H9 (cell line): ENCODE results near the gene NCAM1. TPM values are rescaled to one million over a fixed set of nuclear protein-coding genes. Genes with fewer than 3 reads are reported as not detected.

Source experiments
- DNase-seq: peaks from one replicate; pipeline ENCODE4 v3.0.0-alpha.2; 2017
- H2AFZ ChIP-seq: one replicate; pipeline ENCODE4 v1.6.1; 2013; ENCODE audit warnings: mild to moderate bottlenecking, low read length, control low read depth, moderate library complexity
- H2AK5ac ChIP-seq: 2 replicates; pipeline ENCODE4 v1.6.1; 2013; ENCODE audit warnings: low read length, control low read depth, mixed read lengths; ENCODE audit not compliant: insufficient read length
- H2BK120ac ChIP-seq: one replicate; pipeline ENCODE4 v1.6.1; 2013; ENCODE audit warnings: low read depth, mild to moderate bottlenecking, low read length, control low read depth, inconsistent platforms; ENCODE audit not compliant: poor library complexity, severe bottlenecking
- H2BK12ac ChIP-seq: 2 replicates; pipeline ENCODE4 v1.6.1; 2013; ENCODE audit warnings: low read length, control low read depth, mixed read lengths, low read depth; ENCODE audit not compliant: insufficient read length
- H2BK15ac ChIP-seq: 2 replicates; pipeline ENCODE4 v1.6.1; 2013; ENCODE audit warnings: low read depth, low read length, control low read depth
- H2BK20ac ChIP-seq: one replicate; pipeline ENCODE4 v1.6.1; 2013; ENCODE audit warnings: low read depth, mild to moderate bottlenecking, low read length, control low read depth, inconsistent platforms; ENCODE audit not compliant: poor library complexity, severe bottlenecking
- H2BK5ac ChIP-seq: 2 replicates; pipeline ENCODE4 v1.6.1; 2013; ENCODE audit warnings: low read length, control low read depth, mixed read lengths; ENCODE audit not compliant: insufficient read length
- H3K14ac ChIP-seq: 2 replicates; pipeline ENCODE4 v1.6.1; 2013; ENCODE audit warnings: low read length, control low read depth; ENCODE audit not compliant: insufficient read depth
- H3K18ac ChIP-seq: 2 replicates; pipeline ENCODE4 v1.6.1; 2013; ENCODE audit warnings: low read depth, mild to moderate bottlenecking, mixed read lengths, low read length, control low read depth; ENCODE audit not compliant: insufficient read length
- H3K23ac ChIP-seq: 2 replicates; pipeline ENCODE4 v1.6.1; 2013; ENCODE audit warnings: low read length, control low read depth, mixed read lengths, low read depth; ENCODE audit not compliant: insufficient read length
- H3K23me2 ChIP-seq: 2 replicates; pipeline ENCODE4 v1.6.1; 2013; ENCODE audit warnings: low read depth, mild to moderate bottlenecking, mixed read lengths, low read length, control low read depth; ENCODE audit not compliant: insufficient read length, poor library complexity, severe bottlenecking
- H3K27ac ChIP-seq: 2 replicates; pipeline ENCODE4 v1.5.1; 2013; ENCODE audit warnings: low read length, control low read depth, mixed read lengths, low read depth; ENCODE audit not compliant: insufficient read length
- H3K27me3 ChIP-seq: 2 replicates; pipeline ENCODE4 v1.6.1; 2013; ENCODE audit warnings: low read length, control low read depth, inconsistent platforms; ENCODE audit not compliant: insufficient read depth
- H3K4ac ChIP-seq: 2 replicates; pipeline ENCODE4 v1.6.1; 2013; ENCODE audit warnings: low read depth, mild to moderate bottlenecking, control low read depth, inconsistent platforms, low read length, moderate library complexity
- H3K4me1 ChIP-seq: 2 replicates; pipeline ENCODE4 v1.6.1; 2013; ENCODE audit warnings: low read length, control low read depth, inconsistent platforms; ENCODE audit not compliant: insufficient read depth
- H3K4me2 ChIP-seq: 2 replicates; pipeline ENCODE4 v1.6.1; 2013; ENCODE audit warnings: low read length, control low read depth, mixed read lengths; ENCODE audit not compliant: insufficient read length, insufficient read depth
- H3K56ac ChIP-seq: 2 replicates; pipeline ENCODE4 v1.6.1; 2013; ENCODE audit warnings: low read depth, mild to moderate bottlenecking, mixed read lengths, low read length, control low read depth; ENCODE audit not compliant: insufficient read length
- H3K79me1 ChIP-seq: 2 replicates; pipeline ENCODE4 v1.6.1; 2013; ENCODE audit warnings: low read depth, mild to moderate bottlenecking, moderate library complexity, low read length, control low read depth, inconsistent platforms; ENCODE audit not compliant: insufficient read depth, poor library complexity, severe bottlenecking
- H3K79me2 ChIP-seq: 2 replicates; pipeline ENCODE4 v1.6.1; 2013; ENCODE audit warnings: low read length, control low read depth, inconsistent platforms; ENCODE audit not compliant: insufficient read depth
- H3K9ac ChIP-seq: 2 replicates; pipeline ENCODE4 v1.6.1; 2013; ENCODE audit warnings: low read length, control low read depth, mixed read lengths; ENCODE audit not compliant: insufficient read length; ENCODE audit errors: extremely low read depth
- H3K9me3 ChIP-seq: one replicate; pipeline ENCODE4 v1.6.1; 2013; ENCODE audit warnings: low read depth, low read length, inconsistent platforms; ENCODE audit not compliant: control insufficient read depth
- H3T11ph ChIP-seq: one replicate; pipeline ENCODE4 v1.6.1; 2013; ENCODE audit warnings: mild to moderate bottlenecking, low read length, control low read depth, inconsistent platforms
- H4K20me1 ChIP-seq: one replicate; pipeline ENCODE4 v1.6.1; 2013; ENCODE audit not compliant: control insufficient read depth, insufficient read length, insufficient read depth
- H4K5ac ChIP-seq: 2 replicates; pipeline ENCODE4 v1.6.1; 2013; ENCODE audit warnings: low read depth, mild to moderate bottlenecking, mixed read lengths, low read length, control low read depth; ENCODE audit not compliant: insufficient read length
- H4K8ac ChIP-seq: replicated peaks from 2 replicates; pipeline ENCODE4 v1.6.1; 2013; ENCODE audit warnings: low read length, control low read depth, mixed read lengths, low read depth; ENCODE audit not compliant: insufficient read length
- H4K91ac ChIP-seq: 2 replicates; pipeline ENCODE4 v1.6.1; 2013; ENCODE audit warnings: low read depth, mild to moderate bottlenecking, moderate library complexity, mixed read lengths, low read length, control low read depth; ENCODE audit not compliant: insufficient read length
- H3K27ac Mint-ChIP-seq, 3 experiments: 2 replicates in 2 of 3; 3 replicates in 1 of 3; pipeline ENCODE4 v1.8.0; 2020 to 2021; ENCODE audit warnings: mixed read lengths in 3 of 3, mild to moderate bottlenecking in 1 of 3, moderate library complexity in 1 of 3
- H3K27me3 Mint-ChIP-seq: 2 replicates; pipeline ENCODE4 v1.8.0; 2021; ENCODE audit warnings: low read depth, mild to moderate bottlenecking, moderate library complexity, mixed read lengths
- H3K36me3 Mint-ChIP-seq, 3 experiments: 2 replicates in 2 of 3; 3 replicates in 1 of 3; pipeline ENCODE4 v1.8.0; 2020 to 2021; ENCODE audit warnings: low read depth in 3 of 3, mixed read lengths in 3 of 3; ENCODE audit not compliant: insufficient read depth in 1 of 3
- H3K4me1 Mint-ChIP-seq, 2 experiments: 2 replicates each; pipeline ENCODE4 v1.8.0; 2020; ENCODE audit warnings: mixed read lengths in 2 of 2
- H3K4me3 Mint-ChIP-seq, 2 experiments: 2 replicates in 1 of 2; 3 replicates in 1 of 2; pipeline ENCODE4 v1.8.0; 2020 to 2021; ENCODE audit warnings: mild to moderate bottlenecking in 2 of 2, mixed read lengths in 2 of 2, moderate library complexity in 1 of 2
- H3K9me3 Mint-ChIP-seq, 2 experiments: 2 replicates in 1 of 2; 3 replicates in 1 of 2; pipeline ENCODE4 v1.8.0; 2020; ENCODE audit warnings: mild to moderate bottlenecking in 2 of 2, mixed read lengths in 2 of 2, moderate library complexity in 1 of 2
- CTCF ChIP-seq: fragments of 200-600 bp; sonication (generic); conservative IDR thresholded peaks from 3 replicates; pipeline ENCODE4 v1.8.0; 2021; ENCODE audit warnings: antibody characterized with exemption, mild to moderate bottlenecking
- WGBS: extraction: QIAGEN DNeasy Blood & Tissue Kit; methylation state at CpG from one replicate; pipeline ENCODE4 v1.1.7; 2013; ENCODE audit warnings: missing lambda C conversion rate, low lambda C conversion rate, mixed read lengths; ENCODE audit not compliant: insufficient read length; ENCODE audit errors: extremely low coverage; 5-methylcytosine and 5-hydroxymethylcytosine counted together
- total RNA-seq: library from RNA; stranded (reverse); gene quantifications from 2 replicates; pipeline ENCODE4 v1.2.1, GENCODE V29; 2021

Gene NCAM1
- total RNA-seq, 1 experiment from 2014 or later = 2.5 TPM

- H2AFZ ChIP-seq = no peak overlapping the region
- no peak overlapping the region for H4K8ac ChIP-seq
- Mint-ChIP-seq H3K36me3 (peaks cover 0 to 2% (median 0%) of the 10 kb centered on the region in 3 experiments; a peak in 2 of 7 replicates), H3K9me3 (no peaks in the 10 kb centered on the region; a peak in 1 of 5 replicates), H3K4me3 (no peak overlapping the region), H3K4me1 (peaks cover 5 to 11% of the 10 kb centered on the region in 2 experiments), H3K27me3 (no peaks in the 10 kb centered on the region; the same call in 1 of the 2 replicates), H3K27ac (no peak overlapping the region)
- no peak overlapping the region for H4K91ac ChIP-seq
- no peaks in the 10 kb centered on the region for H4K20me1 ChIP-seq
- WGBS = no CpG with 5 or more reads among the region's 5 CpGs
- H3K4me2 ChIP-seq = no peak overlapping the region
- H3K56ac ChIP-seq = no peak overlapping the region
- no peak for DNase-seq
- H3K79me2 ChIP-seq = no peaks in the 10 kb centered on the region
- H2BK12ac ChIP-seq = no peak overlapping the region
- no peak overlapping the region for H2BK120ac ChIP-seq
- H2BK15ac ChIP-seq = no peak overlapping the region
- no peaks in the 10 kb centered on the region for H3K9me3 ChIP-seq
- H3K14ac ChIP-seq = no peak overlapping the region
- no peaks in the 10 kb centered on the region for H3K23me2 ChIP-seq
- H2BK5ac ChIP-seq = no peak overlapping the region
- H4K5ac ChIP-seq = no peak overlapping the region
- no peak overlapping the region for H3K4ac ChIP-seq
- H3K27ac ChIP-seq = no peak overlapping the region
- no peaks in the 10 kb centered on the region for H3K27me3 ChIP-seq
- H3K18ac ChIP-seq = no peak overlapping the region
- no peaks in the 10 kb centered on the region for H3K79me1 ChIP-seq
- H2AK5ac ChIP-seq = no peak overlapping the region
- peaks cover 6% of the 10 kb centered on the region; the same call in 1 of the 2 replicates for H3K4me1 ChIP-seq
- no peak overlapping the region for H2BK20ac ChIP-seq
- H3K9ac ChIP-seq = no peak overlapping the region
- TF ChIP-seq CTCF = no peak
- no peak overlapping the region for H3K23ac ChIP-seq
- no peak overlapping the region for H3T11ph ChIP-seq
Observed at GRCh38 chr11:113034576-113034975, 73.4 kb downstream of the NCAM1 start.
